Left ventricle myocardium inferior (tissue), 1 donor: ENCODE measurements around the gene SMG7. TPM values are rescaled to one million over a fixed set of nuclear protein-coding genes. Genes with fewer than 3 reads are reported as not detected.

Source experiments
- DNase-seq: peaks from one replicate; pipeline ENCODE4 v3.0.0-alpha.2; 2020
- H3K27ac ChIP-seq: fragments of 200-600 bp; replicated peaks from 2 replicates; pipeline ENCODE4 v1.8.0; 2021
- H3K27me3 ChIP-seq: fragments of 200-600 bp; 2 replicates; pipeline ENCODE4 v1.8.0; 2021; ENCODE audit warnings: low read depth
- H3K36me3 ChIP-seq: fragments of 200-600 bp; 2 replicates; pipeline ENCODE4 v1.8.0; 2021
- H3K4me1 ChIP-seq: fragments of 200-600 bp; 2 replicates; pipeline ENCODE4 v1.8.0; 2021
- H3K4me3 ChIP-seq: fragments of 200-600 bp; 2 replicates; pipeline ENCODE4 v1.8.0; 2021; ENCODE audit warnings: mild to moderate bottlenecking, moderate library complexity
- H3K9me3 ChIP-seq: fragments of 200-600 bp; replicated peaks from 2 replicates; pipeline ENCODE4 v1.8.0; 2021
- intact Hi-C: fragments of 100-400 bp; cut with micrococcal nuclease; formaldehyde crosslinking; loops from one replicate; pipeline ENCODE4 v1.11.0; 2022
- total RNA-seq: library from RNA; stranded (reverse); fragmentation: NEBNext Ultra II Directional; extraction: Animal tissue kit (Norgen Biotek cat#: 25700); gene quantifications from one replicate; pipeline ENCODE4 v1.2.1, GENCODE V29; 2021
- TF ChIP-seq, protein P1 (sequence below): fragments of 200-600 bp; IDR thresholded peaks from 2 replicates; pipeline ENCODE4 v1.8.0; 2021; ENCODE audit warnings: antibody characterized with exemption, mild to moderate bottlenecking, borderline replicate concordance
- donor health status: DM: no; HTN: yes; CAD: no; lungs with severe emphysema.

Gene SMG7
- total RNA-seq, 1 donor from 2014 or later, result 41.6 TPM

DNA sequence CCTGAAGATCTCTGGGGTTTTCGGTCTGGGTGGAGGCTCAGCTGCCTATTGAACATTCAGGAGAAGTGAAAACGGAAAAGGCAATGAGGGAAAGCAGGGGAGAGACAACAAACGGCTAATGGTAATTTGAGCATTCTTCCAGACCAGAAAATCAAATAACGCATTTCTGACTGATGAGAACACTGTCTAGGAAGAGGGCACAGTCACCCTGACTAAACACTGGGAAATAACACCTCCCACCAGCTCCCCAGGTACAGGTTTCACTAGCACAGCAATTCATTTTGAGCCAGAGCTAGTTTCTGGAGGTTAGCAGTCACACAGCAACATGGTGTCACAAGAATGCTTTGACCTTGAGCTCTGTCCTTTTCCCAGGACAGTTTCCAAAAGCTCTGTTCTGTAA, 96.8 kb downstream of the SMG7 start:
- intact Hi-C loops, result no loop called here
- Histone ChIP-seq H3K27ac (no peak overlapping the region), H3K27me3 (no peaks in the 10 kb centered on the region), H3K36me3 (no peaks in the 10 kb centered on the region), H3K4me3 (no peak overlapping the region), H3K4me1 (peaks cover 23% of the 10 kb centered on the region), H3K9me3 (no peaks in the 10 kb centered on the region)
- TF ChIP-seq, protein P1, sequence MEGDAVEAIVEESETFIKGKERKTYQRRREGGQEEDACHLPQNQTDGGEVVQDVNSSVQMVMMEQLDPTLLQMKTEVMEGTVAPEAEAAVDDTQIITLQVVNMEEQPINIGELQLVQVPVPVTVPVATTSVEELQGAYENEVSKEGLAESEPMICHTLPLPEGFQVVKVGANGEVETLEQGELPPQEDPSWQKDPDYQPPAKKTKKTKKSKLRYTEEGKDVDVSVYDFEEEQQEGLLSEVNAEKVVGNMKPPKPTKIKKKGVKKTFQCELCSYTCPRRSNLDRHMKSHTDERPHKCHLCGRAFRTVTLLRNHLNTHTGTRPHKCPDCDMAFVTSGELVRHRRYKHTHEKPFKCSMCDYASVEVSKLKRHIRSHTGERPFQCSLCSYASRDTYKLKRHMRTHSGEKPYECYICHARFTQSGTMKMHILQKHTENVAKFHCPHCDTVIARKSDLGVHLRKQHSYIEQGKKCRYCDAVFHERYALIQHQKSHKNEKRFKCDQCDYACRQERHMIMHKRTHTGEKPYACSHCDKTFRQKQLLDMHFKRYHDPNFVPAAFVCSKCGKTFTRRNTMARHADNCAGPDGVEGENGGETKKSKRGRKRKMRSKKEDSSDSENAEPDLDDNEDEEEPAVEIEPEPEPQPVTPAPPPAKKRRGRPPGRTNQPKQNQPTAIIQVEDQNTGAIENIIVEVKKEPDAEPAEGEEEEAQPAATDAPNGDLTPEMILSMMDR, result no peak
- DNase-seq, result no peak

DNA sequence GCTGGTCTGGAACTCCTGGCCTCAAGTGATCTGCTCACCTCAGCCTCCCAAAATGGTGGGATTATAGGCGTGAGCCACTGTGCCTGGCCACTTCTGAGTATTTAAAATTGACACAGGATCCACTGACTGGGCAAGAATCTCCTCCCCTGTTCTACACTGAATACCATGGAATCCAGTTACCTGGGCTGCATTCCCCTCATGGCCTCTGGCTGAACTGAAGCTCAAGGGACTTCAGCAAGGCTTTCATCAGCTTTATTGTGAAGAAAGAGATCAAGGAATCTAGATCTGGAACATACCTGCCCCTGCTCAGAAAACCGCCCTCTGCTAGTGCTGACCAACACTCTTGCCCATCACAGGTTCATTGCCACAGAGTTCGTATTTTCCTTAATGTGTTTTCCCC, 97.5 kb downstream of the SMG7 start:
- intact Hi-C loops, result no loop called here
- Histone ChIP-seq H3K9me3 (no peaks in the 10 kb centered on the region), H3K27ac (no peak overlapping the region), H3K4me3 (no peak overlapping the region), H3K4me1 (peaks cover 23% of the 10 kb centered on the region), H3K27me3 (no peaks in the 10 kb centered on the region), H3K36me3 (no peaks in the 10 kb centered on the region)
- no peak for DNase-seq
- TF ChIP-seq, protein P1, result no peak

DNA sequence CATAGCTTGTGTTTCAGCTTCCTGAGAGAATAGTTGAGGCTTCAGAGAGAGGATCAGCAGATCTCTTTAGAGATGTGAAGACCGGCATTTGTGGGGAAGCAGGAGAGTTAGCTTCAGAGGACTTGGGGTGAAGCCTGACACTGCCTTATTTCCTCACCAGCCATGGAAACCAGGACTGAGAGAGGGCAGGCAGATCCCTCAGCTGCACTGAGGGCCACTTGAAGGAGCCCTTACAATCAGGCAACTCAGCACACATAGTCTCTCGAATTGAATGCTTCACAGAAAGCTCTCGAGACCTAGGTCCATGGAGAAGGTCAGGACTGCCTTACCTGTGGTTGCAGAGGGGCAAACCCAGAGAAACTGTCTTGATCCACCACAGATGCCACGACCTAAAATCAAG, 98.2 kb downstream of the SMG7 start:
- TF ChIP-seq, protein P1, result no peak
- intact Hi-C loops, result no loop called here
- no peak overlapping the region for H3K27ac ChIP-seq
- no peaks in the 10 kb centered on the region for H3K27me3 ChIP-seq
- peaks cover 23% of the 10 kb centered on the region for H3K4me1 ChIP-seq
- H3K9me3 ChIP-seq, result no peaks in the 10 kb centered on the region
- H3K36me3 ChIP-seq, result no peaks in the 10 kb centered on the region
- H3K4me3 ChIP-seq, result no peak overlapping the region
- DNase-seq, result no peak

DNA sequence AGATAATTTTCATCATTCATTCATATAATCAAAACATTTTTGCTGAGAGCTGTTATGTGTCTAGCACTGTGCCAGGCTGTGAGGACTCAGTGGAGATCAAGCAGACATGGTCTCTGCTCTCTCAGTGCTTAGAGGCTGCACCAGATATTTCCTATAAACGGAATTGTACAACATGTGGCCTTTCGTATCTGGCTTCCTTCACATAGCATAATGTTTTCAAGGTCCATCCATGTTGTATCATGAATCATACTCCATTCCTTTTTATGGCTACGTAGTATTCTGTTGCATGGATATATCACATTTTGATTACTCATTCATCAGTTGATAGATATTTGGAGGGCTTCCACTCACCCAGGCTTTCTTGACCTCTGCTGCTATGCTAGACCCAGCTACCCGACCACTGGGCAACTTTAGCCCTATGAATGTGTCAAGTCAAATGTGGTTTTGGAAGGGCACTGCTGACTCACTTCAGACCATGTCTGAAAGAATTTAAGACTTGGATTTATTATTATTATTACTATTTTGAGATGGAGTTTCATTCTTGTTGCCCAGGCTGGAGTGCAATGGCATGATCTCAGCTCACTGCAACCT, 99.5 kb downstream of the SMG7 start:
- Histone ChIP-seq H3K9me3 (no peaks in the 10 kb centered on the region), H3K36me3 (no peaks in the 10 kb centered on the region), H3K4me1 (peaks cover 23% of the 10 kb centered on the region), H3K27ac (no peak overlapping the region), H3K27me3 (no peaks in the 10 kb centered on the region), H3K4me3 (no peak overlapping the region)
- intact Hi-C loops, result no loop called here
- TF ChIP-seq, protein P1, result no peak
- DNase-seq, result no peak

DNA sequence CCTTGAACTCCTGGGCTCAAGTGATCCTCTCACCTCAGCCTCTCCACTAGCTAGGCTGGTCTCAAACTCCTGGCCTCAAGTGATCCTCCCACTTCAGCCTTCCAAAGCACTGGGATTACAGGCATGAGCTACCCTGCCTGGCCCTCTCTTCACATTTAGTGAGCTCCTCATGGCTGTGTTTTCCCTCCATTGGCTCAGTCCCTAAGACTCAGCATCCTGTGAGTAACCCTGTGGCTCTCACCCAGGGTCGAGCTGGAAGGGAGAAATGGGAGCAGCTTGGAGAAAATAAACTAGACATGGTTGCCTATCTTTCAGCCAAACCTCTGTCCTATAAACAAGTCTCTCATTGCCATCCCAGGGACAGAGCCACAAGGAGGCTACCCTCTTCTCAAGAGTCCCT, 100.4 kb downstream of the SMG7 start:
- intact Hi-C loops, result no loop called here
- H3K27ac ChIP-seq, result no peak overlapping the region
- no peaks in the 10 kb centered on the region for H3K27me3 ChIP-seq
- peaks cover 22% of the 10 kb centered on the region for H3K4me1 ChIP-seq
- no peaks in the 10 kb centered on the region for H3K9me3 ChIP-seq
- H3K4me3 ChIP-seq, result no peak overlapping the region
- TF ChIP-seq, protein P1, result no peak
- DNase-seq, result no peak
- H3K36me3 ChIP-seq, result no peaks in the 10 kb centered on the region
